Fibroblast of lung (primary cell): ENCODE data around the gene CRYL1.

ENCODE experiments used
- CTCF ChIP-seq, 2 donors: IDR thresholded peaks in 1 of 2; conservative IDR thresholded peaks in 1 of 2; 1 replicate in 1 of 2; 2 replicates in 1 of 2; pipeline ENCODE4 v1.5.1; 2011 to 2012; ENCODE audit warnings: low read length in 2 of 2, control low read depth in 1 of 2, inconsistent platforms in 1 of 2, low read depth in 1 of 2, mild to moderate bottlenecking in 1 of 2
- EZH2 ChIP-seq: IDR thresholded peaks from 2 replicates; pipeline ENCODE4 v1.5.1; 2012; ENCODE audit warnings: low read length, control low read depth, mild to moderate bottlenecking; ENCODE audit errors: missing control alignments

GRCh38 chr13:20425819-20426219, 99.8 kb downstream of the CRYL1 start:
- no peak for TF ChIP-seq CTCF (conservative IDR thresholded peaks at IDR 0.05 in 1 of 2, IDR thresholded peaks at IDR 0.05 in 1 of 2; ENCODE audit: low read depth in 1 of 2, low read length in 2 of 2)
- no peak for TF ChIP-seq EZH2
